ENCODE results near the gene TMEM229B. TPM values are rescaled to one million over a fixed set of nuclear protein-coding genes. Genes with fewer than 3 reads are reported as not detected.

Gene TMEM229B
- total RNA-seq, 1 donor: 46.3 TPM

DNA sequence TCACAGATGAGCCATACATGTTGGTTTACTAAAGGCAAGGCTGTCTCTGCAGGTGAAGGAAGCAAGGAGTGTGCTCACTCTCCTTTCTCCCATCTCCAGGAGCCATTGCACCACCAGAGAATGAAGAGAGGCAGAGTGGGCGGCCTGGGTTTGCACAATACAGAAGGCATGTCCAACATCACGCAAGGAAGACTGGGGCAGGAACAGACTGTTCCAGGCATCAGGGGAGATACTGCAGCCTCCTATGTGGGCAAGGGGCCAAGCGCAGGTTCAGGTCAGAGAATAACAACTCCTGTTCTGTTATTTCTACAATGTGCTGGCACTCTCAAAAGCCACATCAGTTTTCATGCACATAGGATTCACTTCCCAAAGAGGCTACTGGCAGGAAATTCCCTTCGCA, 1.7 kb upstream of the TMEM229B start:
- no peak for DNase-seq (ENCODE audit: low read depth in 2 of 3, low spot score in 2 of 3)

DNA sequence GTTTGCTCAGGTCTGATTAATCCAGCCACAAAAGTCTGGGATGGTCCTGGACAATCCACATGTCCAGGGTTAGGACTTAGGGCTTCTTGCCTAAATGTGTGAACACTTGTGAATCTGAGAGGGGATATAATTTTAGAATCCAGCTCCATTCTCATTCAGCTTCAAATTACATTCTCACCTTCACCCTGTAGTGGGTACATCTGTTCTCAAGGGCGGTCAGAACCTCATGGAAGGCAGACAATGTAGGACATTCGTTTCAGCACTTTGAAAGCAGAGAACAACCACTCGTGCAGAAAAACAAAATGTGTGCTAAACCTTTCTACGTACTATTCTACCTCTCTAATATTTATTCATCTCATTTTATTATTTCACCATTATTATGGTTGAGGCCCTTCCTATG, 1.2 kb downstream of the TMEM229B start:
- no peak for DNase-seq (ENCODE audit: low read depth in 2 of 3, low spot score in 2 of 3)

DNA sequence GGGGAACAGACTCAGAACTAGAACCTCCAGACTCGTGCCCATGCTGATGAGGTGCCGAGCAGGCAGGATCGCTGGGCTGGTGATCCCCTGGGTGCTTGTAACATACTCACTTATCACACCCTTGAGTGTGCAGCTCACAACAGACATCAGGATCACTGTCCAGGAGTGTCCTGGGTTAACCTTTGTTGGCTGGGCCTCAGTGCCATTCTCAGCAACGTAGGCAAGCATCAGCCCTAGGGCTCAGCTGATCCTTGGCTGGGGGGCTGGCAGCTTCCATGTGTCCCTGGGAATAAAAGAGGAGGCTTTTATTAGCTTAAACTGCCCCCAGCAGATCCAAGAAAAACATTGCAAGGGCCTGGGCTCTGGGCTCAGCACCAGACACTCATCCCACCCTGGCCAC, 1.6 kb downstream of the TMEM229B start:
- DNase-seq (ENCODE audit: low read depth in 2 of 3, low spot score in 2 of 3): no peak

DNA sequence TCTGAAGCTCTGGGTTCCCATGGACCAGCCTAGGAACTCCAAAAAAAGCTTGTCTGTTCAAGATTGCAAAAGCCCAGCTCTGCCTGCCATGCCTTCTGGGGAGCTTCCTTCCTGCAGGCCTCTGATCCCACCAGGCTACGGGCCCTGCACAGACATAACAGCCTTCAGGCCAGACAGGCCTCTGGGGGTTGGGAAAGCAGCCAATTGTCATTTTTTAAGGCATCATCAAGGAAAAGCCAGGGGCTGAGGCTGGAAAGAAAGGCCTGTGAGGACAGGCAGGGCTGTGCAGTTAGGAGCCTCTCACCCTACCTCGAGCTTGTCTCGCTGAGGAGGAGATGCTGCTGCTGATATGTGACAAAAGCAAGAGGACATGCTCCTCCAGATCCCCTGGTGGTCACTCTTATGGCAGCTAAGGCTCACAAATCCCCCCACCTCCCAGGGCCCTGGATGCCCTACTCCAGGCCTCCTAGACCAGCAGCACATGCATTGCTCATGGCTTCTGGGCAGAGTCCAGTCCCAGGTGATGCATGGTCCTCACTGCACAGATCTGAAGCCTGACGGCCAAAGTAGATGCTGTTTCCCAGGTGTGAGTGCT, 2.9 kb downstream of the TMEM229B start:
- peak in 2 of 3 donors; percentile 9 to 17 for DNase-seq (ENCODE audit: low read depth in 2 of 3, low spot score in 2 of 3)

DNA sequence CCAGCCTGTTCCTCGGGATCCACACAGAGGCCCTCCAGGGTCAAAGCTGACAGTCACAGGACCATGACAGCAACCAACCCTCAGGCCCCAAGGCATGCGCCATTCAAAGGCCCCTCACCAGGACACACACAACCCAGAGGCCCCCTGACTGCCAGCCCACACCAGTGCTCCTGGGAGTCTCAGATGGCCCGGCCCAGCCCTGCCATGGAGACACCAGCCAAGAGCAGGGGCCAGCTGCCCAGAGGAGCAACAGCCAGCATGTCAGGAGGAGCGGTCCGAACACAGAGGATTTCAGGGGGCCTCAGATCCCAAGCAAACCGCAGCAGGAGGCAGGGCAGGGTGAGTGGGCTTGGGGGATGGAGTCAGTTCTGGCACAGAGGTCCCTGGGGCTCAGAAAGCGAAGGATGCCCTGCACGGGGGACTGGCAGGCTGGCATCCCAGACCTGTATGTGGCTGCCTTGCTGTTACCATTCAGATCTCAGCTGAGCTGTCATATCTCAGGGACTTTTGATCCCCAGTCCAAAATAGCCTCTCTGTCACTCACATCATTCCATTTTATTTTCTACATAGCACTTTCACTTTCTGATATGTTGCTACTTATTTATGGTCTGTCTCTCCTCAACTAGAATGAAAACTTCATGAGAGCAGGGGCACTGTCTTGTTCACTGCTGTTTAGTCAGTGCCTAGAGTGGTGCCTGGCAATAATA, 4.8 kb downstream of the TMEM229B start:
- no peak for DNase-seq (ENCODE audit: low read depth in 2 of 3, low spot score in 2 of 3)

DNA sequence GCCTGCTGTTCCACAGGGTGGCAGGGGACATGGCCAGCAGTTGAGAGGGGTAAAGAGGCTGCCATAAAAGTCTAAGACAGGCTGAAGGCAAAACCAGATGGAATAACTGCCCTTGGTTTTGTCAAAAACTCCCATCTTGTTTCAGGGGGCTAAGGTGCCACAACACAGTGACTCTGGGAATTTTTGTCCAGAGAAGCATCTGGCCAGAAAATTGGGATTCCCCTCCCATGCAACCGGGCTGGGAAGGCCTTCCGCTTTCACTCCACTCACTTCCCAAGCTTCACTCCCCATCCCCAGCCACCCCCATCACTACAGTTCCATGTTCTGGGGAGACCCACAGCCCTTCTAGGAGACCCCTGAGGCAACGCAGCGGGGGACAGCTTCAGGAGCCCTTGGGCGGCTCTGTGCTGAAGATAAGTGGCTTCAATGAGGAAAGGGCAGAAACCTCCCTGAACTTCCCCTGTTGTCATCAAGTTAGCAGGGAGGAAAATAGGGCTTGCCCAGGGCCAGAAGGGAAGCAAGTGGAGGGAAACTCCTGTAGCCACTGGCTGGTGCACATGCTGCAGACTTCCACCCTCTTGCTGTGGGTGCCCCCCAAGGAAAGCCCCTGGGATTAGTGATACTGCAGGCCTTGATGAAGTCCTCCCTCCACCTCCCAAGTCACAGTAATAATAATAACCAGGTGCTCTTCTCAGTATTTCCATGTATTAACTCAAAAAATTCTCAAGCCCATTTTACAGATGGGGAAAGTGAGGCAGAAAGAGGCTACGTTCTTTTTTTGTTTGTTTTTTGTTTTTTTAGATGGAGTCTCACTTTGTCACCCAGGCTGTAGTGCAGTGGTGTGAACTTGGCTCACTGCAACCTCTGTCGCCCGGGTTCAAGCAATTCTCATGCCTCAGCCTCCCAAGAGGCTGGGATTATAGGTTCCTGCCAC, 6.0 kb downstream of the TMEM229B start:
- no peak for DNase-seq (ENCODE audit: low read depth in 2 of 3, low spot score in 2 of 3)

DNA sequence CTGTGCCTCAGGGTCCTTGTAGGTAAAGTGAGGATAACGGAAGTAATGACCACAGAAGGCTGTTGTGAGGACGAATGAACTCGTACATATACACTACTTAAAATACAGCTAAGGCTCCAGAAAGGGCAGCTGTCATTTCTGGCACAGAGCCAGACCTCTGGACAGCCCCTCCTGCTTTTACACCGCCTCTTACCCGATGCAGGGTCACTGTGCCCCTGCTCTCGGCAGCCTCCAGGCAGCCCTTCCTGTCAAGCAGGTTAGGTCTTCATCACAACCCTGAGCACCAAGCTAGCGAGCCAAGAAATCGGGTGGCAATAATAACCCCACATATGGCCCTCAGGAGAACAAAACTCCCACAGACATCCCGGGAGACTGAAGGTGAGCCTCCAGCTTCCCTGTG, 8.5 kb downstream of the TMEM229B start:
- DNase-seq (ENCODE audit: low read depth in 2 of 3, low spot score in 2 of 3): no peak

DNA sequence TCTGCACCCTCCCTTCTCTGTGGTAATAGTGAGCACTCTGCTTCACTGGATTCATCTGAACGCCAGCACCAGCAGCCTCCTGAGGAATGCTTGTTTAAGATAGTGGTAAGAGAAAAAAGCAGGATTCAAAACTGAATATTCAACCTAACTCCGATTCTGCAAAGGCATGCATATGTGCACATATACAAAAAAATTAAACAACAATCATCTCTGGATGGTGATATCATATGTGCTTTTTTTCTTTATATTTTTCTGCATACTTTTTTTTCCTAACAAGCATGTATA, 9.8 kb downstream of the TMEM229B start:
- no peak for DNase-seq (ENCODE audit: low read depth in 2 of 3, low spot score in 2 of 3)

DNA sequence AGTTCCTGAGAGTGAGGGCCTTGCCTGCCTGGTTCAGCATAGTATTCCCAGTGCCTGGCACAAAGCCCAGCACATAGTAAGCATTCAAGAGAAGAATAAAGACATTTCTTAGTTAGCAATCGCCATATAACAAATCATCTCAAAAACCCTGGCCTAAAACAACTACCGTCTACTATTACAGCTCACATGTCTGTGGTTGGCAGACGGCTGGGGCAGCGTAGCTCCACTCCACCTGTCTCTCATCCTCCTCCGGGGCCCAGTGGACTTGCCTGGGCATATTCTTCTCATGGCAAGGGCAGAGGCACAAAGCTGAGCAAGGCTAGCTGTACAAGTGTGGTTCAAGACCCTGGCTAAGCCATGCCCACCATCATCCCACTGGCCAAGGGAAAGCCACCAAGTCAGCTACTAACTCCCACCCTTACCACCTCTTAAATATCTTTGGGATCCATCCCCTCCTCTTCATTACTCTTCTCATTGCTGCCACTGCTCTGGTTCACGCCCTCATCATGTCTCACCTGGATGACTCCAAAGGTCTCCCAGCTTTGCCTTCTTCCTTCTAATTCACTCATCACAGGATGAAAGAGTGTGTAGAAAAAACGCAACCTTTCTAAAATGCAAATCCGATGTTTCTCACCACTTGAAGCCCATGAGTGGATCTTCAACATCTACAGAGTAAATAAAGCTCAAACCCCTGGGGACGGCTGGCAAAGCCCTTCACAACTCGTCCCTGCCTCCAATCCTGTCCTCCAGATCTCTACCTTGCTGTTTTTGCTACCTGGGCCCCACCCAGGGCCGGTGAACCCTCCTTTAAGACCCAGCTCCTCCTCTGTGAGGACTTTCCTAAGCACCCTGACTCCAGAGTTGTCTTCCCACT, 10.4 kb downstream of the TMEM229B start:
- DNase-seq (ENCODE audit: low read depth in 2 of 3, low spot score in 2 of 3): no peak

DNA sequence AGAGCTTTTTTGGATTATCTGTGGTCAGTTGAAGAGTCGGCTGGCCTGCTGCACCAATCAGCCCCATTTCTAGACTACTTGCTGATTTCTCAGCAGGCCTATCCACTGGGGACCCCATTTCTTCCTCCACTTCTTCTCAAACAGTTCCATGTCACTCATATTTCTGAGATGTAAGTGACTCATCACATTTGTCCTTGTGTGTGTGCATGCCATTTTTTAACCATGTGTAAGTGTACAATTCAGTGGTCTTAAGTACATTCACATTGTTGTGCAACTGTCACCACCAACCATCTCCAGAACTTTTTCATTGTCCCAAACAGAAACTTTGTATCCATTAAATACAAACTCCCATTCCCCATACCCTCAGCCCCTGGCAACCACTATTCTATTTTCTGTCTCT, 14.2 kb downstream of the TMEM229B start:
- DNase-seq (ENCODE audit: low read depth in 2 of 3, low spot score in 2 of 3): no peak

DNA sequence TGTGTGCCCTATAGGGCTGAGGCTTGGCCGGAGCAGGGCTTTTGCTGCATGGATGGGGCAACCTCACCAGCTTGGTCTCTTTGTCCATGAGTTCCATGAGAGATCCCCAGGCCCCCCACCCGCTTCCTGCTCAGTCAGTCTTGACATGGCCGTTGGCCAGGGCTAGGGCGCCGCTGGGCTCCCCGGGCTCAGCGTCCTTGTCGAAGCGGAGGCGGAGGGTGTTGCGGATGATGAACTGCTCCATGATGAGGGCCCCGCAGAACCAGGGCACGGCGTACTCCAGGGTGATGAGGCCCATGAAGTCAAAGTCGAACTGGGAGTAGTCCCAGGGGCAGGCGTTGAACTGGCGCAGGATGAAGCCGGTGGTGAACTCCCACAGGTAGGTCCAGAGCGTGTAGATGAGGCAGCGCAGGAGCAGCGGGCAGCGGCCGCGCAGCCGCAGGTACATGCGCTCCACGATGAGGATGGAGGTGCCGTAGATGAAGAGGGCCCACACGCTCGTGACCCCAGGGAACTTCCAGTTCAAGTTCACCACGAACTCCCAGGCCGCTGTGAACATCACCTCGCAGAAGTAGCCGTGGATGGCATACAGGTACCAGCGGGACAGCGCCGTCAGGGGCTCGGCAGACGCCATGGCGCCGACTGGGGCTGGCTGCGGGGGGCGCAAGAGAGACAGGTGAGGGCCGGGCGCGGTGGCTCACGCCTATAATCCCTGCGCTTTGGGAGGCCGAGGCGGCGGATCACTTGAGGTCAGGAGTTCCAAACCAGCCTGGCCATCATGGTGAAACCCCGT, 15.0 kb downstream of the TMEM229B start:
- DNase-seq (ENCODE audit: low read depth in 2 of 3, low spot score in 2 of 3): no peak

DNA sequence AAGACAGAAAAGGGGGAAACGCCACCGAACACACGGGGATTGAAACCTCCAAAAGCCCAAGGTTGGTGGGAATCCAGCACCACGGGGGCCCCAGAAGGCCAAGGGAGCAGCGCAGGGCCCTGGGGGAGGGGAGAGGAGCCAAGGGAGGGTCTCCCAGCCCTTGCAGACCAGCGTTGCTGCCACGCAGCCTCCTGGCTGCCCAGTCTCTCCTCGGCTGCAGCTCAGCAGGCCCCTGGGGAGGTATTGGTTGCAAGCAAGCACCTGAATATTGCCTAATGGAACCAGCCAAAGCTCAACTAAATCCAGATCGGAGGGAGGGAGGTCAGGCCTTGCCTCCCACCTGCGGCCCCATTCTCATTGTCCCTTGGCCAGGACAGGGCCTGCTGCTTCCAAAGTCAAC, 15.8 kb downstream of the TMEM229B start:
- DNase-seq (ENCODE audit: low read depth in 2 of 3, low spot score in 2 of 3): no peak

DNA sequence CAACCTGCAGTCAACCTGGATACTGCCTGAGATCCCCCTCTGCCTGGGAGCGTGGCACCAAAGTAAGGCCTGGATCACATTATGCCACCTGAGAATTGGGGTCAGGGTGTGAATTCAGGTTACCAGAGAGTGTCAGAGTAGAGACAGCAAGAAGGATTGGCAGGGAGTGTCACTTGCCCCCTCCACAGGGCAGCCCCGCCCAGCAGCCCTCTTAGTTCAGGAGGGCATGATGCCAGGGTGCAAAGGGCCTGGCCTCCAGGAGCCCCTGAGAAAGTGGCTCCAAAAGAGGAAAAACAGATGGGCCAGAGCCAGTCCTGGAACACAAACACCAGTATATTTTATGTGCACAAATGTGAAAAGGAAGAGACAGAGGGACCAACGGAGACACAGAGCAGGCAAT, 18.6 kb downstream of the TMEM229B start:
- DNase-seq (ENCODE audit: low read depth in 2 of 3, low spot score in 2 of 3): no peak

DNA sequence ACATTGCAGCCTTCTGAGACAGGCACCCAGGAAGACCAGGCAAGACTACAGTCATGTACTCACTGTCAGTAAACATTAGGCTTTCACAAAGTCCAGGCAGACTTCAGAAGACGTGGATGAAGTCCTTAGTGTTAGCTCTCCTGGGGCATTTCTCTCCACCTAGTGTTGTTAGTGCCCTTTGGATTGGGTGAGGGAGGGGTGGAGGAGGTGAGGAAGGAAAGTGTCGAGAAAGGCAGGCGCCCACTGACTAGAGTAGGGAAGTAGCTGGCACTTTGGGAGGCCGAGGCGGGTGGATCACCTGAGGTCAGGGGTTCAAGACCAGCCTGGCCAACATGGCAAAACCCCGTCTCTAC, 20.2 kb downstream of the TMEM229B start:
- DNase-seq (ENCODE audit: low read depth in 2 of 3, low spot score in 2 of 3): no peak

DNA sequence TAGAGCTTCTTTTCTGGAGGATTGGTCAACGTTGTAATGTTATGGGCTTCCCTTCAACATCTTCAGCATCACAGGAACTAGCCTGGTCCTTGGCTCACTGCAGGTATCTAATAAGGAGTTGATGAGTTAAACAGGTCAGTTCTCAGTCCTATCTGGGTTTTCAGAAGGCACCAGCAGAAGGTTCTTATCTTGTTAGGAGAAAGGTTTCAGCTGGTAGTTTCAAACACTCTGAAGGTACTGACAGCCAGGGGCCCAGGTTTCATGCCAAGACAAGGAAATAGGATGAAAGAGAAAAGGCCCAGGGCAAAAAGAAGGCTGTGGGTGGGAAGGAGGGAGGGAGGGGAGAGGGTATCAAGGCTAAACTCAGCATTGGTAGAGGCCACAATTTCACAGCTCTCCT, 21.4 kb downstream of the TMEM229B start:
- no peak for DNase-seq (ENCODE audit: low read depth in 2 of 3, low spot score in 2 of 3)

DNA sequence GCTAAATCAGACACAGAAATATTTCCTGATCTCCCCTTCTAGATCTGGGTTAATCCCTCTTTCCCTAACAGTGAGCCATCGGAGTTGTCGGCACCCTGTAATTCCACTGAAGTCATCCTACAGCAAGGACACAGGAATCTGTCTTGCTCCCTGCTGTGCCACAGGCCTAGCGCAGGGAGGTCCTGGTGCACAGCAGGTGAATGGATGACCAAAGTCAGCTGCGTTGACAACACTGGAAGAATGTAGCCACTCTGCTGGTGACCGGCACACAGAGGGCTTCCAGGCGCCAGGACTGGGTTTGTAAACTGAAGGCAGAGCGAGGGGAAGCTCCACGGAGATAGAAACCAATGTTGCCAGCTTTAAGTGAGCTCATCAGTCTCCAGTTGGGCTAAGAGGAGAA, 23.6 kb downstream of the TMEM229B start:
- DNase-seq (ENCODE audit: low read depth in 2 of 3, low spot score in 2 of 3): no peak

DNA sequence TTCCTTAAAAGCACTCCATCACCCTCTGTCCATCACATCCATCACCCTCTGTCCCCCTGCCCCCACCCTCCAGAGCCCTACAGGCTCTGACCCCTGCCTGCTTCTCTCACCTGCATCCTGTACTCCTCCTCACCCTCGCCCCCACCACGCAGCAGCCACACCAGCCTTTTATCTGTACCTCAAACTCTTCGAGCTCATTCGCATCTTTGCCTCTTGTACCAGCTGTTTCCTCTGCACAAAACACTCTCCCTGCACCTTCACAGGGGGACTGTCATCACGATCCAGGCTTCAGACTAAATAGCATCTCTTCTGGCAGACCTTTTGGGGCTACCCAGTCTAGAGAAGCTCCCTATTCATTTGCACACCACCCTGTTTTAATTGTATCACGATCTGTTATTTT, 24.1 kb downstream of the TMEM229B start:
- DNase-seq (ENCODE audit: low read depth in 2 of 3, low spot score in 2 of 3): peak in 1 of 3 donors; percentile 12

DNA sequence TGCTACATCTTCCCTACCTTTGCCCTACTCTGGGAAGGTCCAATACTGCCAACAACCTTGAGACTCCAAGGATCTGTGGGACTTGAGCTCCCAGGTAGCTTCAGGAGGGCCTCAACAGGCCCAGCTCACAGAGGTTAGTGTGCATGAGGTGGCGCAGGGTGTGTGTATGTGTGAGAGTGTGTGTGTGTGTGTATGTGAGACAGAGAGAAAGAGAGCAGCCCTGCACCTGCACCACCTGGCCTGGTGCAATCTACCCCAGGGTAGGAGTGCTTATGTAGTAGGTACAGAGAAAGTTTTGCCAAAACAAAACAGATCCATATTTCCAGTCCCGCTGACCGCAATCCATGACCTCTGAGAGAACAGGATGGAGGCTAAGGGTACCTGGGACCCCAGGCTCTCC, 24.6 kb downstream of the TMEM229B start:
- no peak for DNase-seq (ENCODE audit: low read depth in 2 of 3, low spot score in 2 of 3)

DNA sequence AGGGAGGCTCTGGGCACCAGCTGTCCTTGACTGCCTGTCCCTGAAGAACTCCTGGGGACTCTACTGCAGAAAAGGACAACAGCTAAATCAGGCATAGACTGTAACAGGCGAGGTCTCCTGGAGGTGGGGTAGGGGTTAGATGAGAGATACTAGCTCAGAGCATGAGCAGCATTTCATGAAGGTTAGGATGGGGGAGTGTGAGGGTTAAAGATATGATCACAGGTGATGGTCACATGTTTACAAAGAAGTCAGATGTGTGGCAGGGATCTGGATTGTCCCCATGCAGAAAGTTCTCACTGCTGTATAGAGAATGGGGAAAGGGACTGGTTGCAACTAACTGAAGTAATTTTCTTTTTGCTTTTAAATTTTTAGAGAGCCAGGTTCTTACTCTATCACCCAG, 26.5 kb downstream of the TMEM229B start:
- no peak for DNase-seq (ENCODE audit: low read depth in 2 of 3, low spot score in 2 of 3)

DNA sequence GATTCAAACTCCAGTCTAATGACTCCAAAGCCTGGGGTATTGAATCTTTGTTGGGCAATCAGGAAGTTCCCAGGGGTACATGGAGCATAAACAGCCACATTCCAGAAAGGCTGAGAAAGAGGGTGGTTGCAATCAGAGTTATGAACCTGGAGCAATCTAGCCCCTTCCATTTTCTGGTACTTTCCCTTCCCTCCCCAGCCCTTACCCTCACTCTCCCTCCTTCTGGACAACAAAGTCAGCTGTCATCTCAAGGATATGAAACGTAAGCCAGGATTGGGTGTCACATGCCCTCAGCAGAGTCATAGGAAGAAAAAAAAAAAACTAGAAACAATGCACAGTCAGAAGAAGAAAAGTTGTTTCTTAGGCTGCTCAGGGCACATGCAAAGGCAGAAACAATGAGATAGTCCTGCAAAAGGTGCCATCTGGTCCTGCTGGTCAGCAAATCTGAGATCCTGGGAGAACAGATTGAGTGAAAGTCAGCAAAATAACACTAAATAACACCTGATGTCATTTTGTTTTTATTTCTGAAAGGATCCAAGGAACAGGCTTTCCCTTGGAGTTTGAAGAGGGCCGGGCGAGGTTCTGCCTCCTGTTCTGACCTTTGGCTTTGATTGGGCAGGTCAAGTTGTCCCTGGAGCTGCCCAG, 27.1 kb downstream of the TMEM229B start:
- DNase-seq (ENCODE audit: low read depth in 2 of 3, low spot score in 2 of 3): no peak
